GM12801 (cell line): ENCODE measurements around the gene AP3D1.

ENCODE experiments used
- TF ChIP-seq, protein P1 (sequence below): IDR thresholded peaks from one replicate; pipeline ENCODE4 v1.5.1; 2011; ENCODE audit warnings: control low read depth; ENCODE audit not compliant: insufficient read length; ENCODE audit errors: extremely low read depth

Gene AP3D1

DNA sequence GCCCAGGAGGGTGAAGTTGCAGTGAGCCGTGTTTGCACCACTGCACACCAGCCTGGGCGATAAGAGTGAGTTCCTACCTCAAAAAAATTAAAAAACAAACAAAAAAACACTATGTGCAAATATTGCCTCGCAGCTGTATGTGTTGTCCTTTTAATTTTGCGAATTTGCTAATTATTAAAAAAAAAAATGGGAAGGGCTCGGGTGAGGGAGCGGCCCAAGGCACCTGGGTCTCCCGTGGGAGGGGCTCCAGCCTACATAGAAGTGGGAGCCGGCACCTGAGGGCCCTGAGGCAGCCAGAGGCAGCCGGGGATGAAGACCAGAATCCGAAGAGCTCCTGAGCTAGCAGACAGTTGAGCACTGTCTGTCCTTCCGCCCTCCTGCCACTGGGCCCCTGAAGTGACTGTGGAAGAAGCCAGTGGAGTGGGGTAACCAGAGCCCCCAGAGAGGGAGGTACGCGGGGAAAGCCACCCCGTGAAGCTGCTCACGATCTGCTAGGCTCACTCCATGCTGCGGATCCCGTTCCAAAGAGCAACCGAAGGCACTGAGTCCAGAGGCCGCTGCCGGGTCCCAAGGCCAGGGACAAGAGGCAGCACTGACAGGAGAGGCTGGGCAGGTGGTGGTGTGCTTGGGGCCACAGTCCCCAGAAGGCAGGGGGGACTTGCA is 48.2 kb downstream of the AP3D1 start:
- TF ChIP-seq, protein P1, sequence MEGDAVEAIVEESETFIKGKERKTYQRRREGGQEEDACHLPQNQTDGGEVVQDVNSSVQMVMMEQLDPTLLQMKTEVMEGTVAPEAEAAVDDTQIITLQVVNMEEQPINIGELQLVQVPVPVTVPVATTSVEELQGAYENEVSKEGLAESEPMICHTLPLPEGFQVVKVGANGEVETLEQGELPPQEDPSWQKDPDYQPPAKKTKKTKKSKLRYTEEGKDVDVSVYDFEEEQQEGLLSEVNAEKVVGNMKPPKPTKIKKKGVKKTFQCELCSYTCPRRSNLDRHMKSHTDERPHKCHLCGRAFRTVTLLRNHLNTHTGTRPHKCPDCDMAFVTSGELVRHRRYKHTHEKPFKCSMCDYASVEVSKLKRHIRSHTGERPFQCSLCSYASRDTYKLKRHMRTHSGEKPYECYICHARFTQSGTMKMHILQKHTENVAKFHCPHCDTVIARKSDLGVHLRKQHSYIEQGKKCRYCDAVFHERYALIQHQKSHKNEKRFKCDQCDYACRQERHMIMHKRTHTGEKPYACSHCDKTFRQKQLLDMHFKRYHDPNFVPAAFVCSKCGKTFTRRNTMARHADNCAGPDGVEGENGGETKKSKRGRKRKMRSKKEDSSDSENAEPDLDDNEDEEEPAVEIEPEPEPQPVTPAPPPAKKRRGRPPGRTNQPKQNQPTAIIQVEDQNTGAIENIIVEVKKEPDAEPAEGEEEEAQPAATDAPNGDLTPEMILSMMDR, result no peak

DNA sequence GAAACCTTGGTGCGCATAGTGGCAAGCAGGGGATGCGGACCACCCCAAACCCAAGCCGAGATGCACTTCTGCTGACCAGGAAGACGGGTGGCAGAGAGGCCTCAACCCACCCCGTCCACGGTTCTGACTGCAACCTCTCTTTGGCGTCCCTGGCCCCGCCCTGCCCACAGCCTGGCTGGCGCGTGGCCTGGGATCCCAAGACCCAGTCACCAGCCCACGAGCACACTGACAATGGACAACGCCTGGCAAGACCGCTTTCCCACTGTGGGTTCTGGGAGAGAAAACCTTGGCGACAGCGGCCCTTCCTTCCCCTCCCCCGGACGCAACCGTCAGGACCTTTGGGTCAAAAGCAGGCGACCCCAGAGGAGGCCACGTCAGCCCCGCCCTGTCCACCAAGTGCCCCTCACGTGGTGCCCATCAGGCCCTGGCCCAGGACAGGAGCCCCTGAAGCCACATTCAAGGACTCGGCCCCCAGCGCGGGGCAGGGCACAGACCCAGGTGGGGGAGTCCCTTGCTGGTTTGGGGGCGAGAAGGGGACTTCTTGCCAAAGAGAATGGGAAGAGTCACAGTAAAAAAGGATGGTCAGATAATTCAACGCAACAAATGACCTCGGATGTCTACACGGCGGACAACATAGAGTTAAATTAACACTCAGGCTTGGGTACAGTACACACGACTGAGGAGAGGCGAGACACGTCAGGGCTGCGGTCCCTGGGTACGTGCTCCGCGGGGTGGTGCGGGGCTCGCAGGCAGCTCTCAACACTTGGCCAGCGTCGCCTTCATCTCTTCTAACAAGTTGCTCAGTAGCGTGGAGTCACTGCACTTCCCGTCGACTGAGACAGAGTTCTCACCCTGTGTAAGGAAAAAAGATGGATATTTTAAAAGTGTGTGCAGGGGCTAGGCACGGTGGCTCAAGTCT is 49.7 kb downstream of the AP3D1 start:
- TF ChIP-seq, protein P1, result no peak

DNA sequence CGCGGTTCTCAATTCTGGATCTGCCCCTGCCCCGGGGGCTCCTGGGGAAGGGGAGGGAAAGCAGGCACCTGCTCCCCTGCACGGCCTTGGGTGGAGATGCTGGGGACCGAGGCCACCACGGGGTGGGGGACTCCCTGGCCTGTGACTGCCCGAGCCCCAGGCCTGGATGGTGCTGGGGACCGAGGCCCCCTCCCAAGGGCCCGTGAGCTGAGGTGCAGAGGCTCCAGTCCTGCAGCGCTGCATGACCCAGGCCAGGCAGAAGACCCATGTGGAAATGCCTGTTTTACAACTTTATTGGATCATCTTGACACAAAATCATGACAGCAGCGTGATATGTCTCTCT is 50.7 kb downstream of the AP3D1 start:
- TF ChIP-seq, protein P1, result no peak

DNA sequence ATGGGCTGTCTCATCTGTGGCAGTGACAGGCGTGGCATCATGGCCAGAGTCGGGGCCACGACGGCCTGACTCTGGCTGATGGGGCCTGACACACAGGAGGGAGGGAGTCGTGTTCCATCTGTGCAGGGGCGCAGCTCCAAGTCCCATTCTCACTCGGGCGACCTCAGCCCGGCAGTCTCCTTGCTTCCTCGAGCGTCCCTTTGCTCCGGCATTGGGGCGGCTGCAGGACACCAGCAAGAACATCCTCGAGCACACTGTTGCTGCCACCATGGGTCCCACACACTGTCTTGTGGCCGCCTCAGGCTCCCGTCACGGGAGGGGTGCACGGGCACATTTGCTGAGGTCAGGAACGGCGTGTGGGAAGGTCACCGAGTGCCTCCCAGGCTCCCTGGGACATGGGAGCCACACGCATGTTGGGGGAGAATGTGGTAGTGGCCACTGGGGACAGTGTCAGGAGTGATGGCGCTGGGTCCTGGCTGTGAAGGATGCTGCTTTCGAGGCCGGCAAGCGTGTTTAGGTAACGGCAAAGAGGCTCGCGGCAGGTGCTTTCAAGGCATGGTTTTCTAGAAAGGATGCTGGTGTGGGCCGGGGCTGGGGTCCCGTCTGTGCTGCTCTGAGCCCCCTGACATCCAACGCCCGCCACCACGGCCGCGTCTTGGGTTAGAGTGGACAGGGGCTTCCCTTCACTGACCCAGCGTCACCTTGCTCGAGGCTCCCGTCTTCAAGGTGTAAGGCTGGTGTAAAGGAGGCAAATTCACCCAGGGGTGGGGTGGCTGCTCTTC is 51.2 kb downstream of the AP3D1 start:
- TF ChIP-seq, protein P1, result no peak

DNA sequence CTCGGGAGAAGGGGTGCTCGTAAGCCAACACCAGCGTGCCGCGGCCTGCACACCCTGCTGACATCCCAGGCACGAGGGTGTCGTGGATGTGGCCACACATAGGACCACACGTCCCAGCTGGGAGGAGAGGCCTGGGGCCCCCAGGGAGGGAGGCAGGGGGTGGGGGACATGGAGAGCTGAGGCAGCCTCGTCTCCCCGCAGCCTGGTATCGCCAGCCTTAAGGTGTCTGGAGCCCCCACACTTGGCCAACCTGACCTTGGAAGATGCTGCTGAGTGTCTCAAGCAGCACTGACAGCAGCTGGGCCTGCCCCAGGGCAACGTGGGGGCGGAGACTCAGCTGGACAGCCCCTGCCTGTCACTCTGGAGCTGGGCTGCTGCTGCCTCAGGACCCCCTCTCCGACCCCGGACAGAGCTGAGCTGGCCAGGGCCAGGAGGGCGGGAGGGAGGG is 52.3 kb downstream of the AP3D1 start:
- TF ChIP-seq, protein P1, result no peak

DNA sequence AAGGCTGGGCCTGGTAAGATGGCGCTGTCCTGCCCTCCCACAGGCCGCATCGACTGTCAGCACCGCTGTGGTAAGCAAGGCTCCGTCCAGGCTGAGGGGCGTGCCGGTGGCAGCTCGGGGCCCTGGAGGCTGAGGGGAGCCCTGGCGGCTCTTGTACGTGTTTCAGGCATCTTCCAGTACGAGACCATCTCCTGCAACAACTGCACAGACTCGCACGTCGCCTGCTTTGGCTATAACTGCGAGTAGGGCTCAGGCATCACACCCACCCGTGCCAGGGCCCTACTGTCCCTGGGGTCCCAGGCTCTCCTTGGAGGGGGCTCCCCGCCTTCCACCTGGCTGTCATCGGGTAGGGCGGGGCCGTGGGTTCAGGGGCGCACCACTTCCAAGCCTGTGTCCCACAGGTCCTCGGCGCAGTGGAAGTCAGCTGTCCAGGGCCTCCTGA is 53.5 kb downstream of the AP3D1 start:
- TF ChIP-seq, protein P1, result no peak
